H9 (cell line): Measurements from ENCODE around the gene KLF6. TPM values are rescaled to one million over a fixed set of nuclear protein-coding genes. Genes with fewer than 3 reads are reported as not detected.

Experiments
- DNase-seq: peaks from one replicate; pipeline ENCODE4 v3.0.0-alpha.2; 2017
- H2AFZ ChIP-seq: one replicate; pipeline ENCODE4 v1.6.1; 2013; ENCODE audit warnings: mild to moderate bottlenecking, low read length, control low read depth, moderate library complexity
- H2AK5ac ChIP-seq: 2 replicates; pipeline ENCODE4 v1.6.1; 2013; ENCODE audit warnings: low read length, control low read depth, mixed read lengths; ENCODE audit not compliant: insufficient read length
- H2BK120ac ChIP-seq: one replicate; pipeline ENCODE4 v1.6.1; 2013; ENCODE audit warnings: low read depth, mild to moderate bottlenecking, low read length, control low read depth, inconsistent platforms; ENCODE audit not compliant: poor library complexity, severe bottlenecking
- H2BK12ac ChIP-seq: 2 replicates; pipeline ENCODE4 v1.6.1; 2013; ENCODE audit warnings: low read length, control low read depth, mixed read lengths, low read depth; ENCODE audit not compliant: insufficient read length
- H2BK15ac ChIP-seq: 2 replicates; pipeline ENCODE4 v1.6.1; 2013; ENCODE audit warnings: low read depth, low read length, control low read depth
- H2BK20ac ChIP-seq: one replicate; pipeline ENCODE4 v1.6.1; 2013; ENCODE audit warnings: low read depth, mild to moderate bottlenecking, low read length, control low read depth, inconsistent platforms; ENCODE audit not compliant: poor library complexity, severe bottlenecking
- H2BK5ac ChIP-seq: 2 replicates; pipeline ENCODE4 v1.6.1; 2013; ENCODE audit warnings: low read length, control low read depth, mixed read lengths; ENCODE audit not compliant: insufficient read length
- H3K14ac ChIP-seq: 2 replicates; pipeline ENCODE4 v1.6.1; 2013; ENCODE audit warnings: low read length, control low read depth; ENCODE audit not compliant: insufficient read depth
- H3K18ac ChIP-seq: 2 replicates; pipeline ENCODE4 v1.6.1; 2013; ENCODE audit warnings: low read depth, mild to moderate bottlenecking, mixed read lengths, low read length, control low read depth; ENCODE audit not compliant: insufficient read length
- H3K23ac ChIP-seq: 2 replicates; pipeline ENCODE4 v1.6.1; 2013; ENCODE audit warnings: low read length, control low read depth, mixed read lengths, low read depth; ENCODE audit not compliant: insufficient read length
- H3K23me2 ChIP-seq: 2 replicates; pipeline ENCODE4 v1.6.1; 2013; ENCODE audit warnings: low read depth, mild to moderate bottlenecking, mixed read lengths, low read length, control low read depth; ENCODE audit not compliant: insufficient read length, poor library complexity, severe bottlenecking
- H3K27ac ChIP-seq: 2 replicates; pipeline ENCODE4 v1.5.1; 2013; ENCODE audit warnings: low read length, control low read depth, mixed read lengths, low read depth; ENCODE audit not compliant: insufficient read length
- H3K27me3 ChIP-seq: 2 replicates; pipeline ENCODE4 v1.6.1; 2013; ENCODE audit warnings: low read length, control low read depth, inconsistent platforms; ENCODE audit not compliant: insufficient read depth
- H3K4ac ChIP-seq: 2 replicates; pipeline ENCODE4 v1.6.1; 2013; ENCODE audit warnings: low read depth, mild to moderate bottlenecking, control low read depth, inconsistent platforms, low read length, moderate library complexity
- H3K4me1 ChIP-seq: 2 replicates; pipeline ENCODE4 v1.6.1; 2013; ENCODE audit warnings: low read length, control low read depth, inconsistent platforms; ENCODE audit not compliant: insufficient read depth
- H3K4me2 ChIP-seq: 2 replicates; pipeline ENCODE4 v1.6.1; 2013; ENCODE audit warnings: low read length, control low read depth, mixed read lengths; ENCODE audit not compliant: insufficient read length, insufficient read depth
- H3K56ac ChIP-seq: 2 replicates; pipeline ENCODE4 v1.6.1; 2013; ENCODE audit warnings: low read depth, mild to moderate bottlenecking, mixed read lengths, low read length, control low read depth; ENCODE audit not compliant: insufficient read length
- H3K79me1 ChIP-seq: 2 replicates; pipeline ENCODE4 v1.6.1; 2013; ENCODE audit warnings: low read depth, mild to moderate bottlenecking, moderate library complexity, low read length, control low read depth, inconsistent platforms; ENCODE audit not compliant: insufficient read depth, poor library complexity, severe bottlenecking
- H3K79me2 ChIP-seq: 2 replicates; pipeline ENCODE4 v1.6.1; 2013; ENCODE audit warnings: low read length, control low read depth, inconsistent platforms; ENCODE audit not compliant: insufficient read depth
- H3K9ac ChIP-seq: 2 replicates; pipeline ENCODE4 v1.6.1; 2013; ENCODE audit warnings: low read length, control low read depth, mixed read lengths; ENCODE audit not compliant: insufficient read length; ENCODE audit errors: extremely low read depth
- H3K9me3 ChIP-seq: one replicate; pipeline ENCODE4 v1.6.1; 2013; ENCODE audit warnings: low read depth, low read length, inconsistent platforms; ENCODE audit not compliant: control insufficient read depth
- H3T11ph ChIP-seq: one replicate; pipeline ENCODE4 v1.6.1; 2013; ENCODE audit warnings: mild to moderate bottlenecking, low read length, control low read depth, inconsistent platforms
- H4K20me1 ChIP-seq: one replicate; pipeline ENCODE4 v1.6.1; 2013; ENCODE audit not compliant: control insufficient read depth, insufficient read length, insufficient read depth
- H4K5ac ChIP-seq: 2 replicates; pipeline ENCODE4 v1.6.1; 2013; ENCODE audit warnings: low read depth, mild to moderate bottlenecking, mixed read lengths, low read length, control low read depth; ENCODE audit not compliant: insufficient read length
- H4K8ac ChIP-seq: replicated peaks from 2 replicates; pipeline ENCODE4 v1.6.1; 2013; ENCODE audit warnings: low read length, control low read depth, mixed read lengths, low read depth; ENCODE audit not compliant: insufficient read length
- H4K91ac ChIP-seq: 2 replicates; pipeline ENCODE4 v1.6.1; 2013; ENCODE audit warnings: low read depth, mild to moderate bottlenecking, moderate library complexity, mixed read lengths, low read length, control low read depth; ENCODE audit not compliant: insufficient read length
- H3K27ac Mint-ChIP-seq, 3 experiments: 2 replicates in 2 of 3; 3 replicates in 1 of 3; pipeline ENCODE4 v1.8.0; 2020 to 2021; ENCODE audit warnings: mixed read lengths in 3 of 3, mild to moderate bottlenecking in 1 of 3, moderate library complexity in 1 of 3
- H3K27me3 Mint-ChIP-seq: 2 replicates; pipeline ENCODE4 v1.8.0; 2021; ENCODE audit warnings: low read depth, mild to moderate bottlenecking, moderate library complexity, mixed read lengths
- H3K36me3 Mint-ChIP-seq, 3 experiments: 2 replicates in 2 of 3; 3 replicates in 1 of 3; pipeline ENCODE4 v1.8.0; 2020 to 2021; ENCODE audit warnings: low read depth in 3 of 3, mixed read lengths in 3 of 3; ENCODE audit not compliant: insufficient read depth in 1 of 3
- H3K4me1 Mint-ChIP-seq, 2 experiments: 2 replicates each; pipeline ENCODE4 v1.8.0; 2020; ENCODE audit warnings: mixed read lengths in 2 of 2
- H3K4me3 Mint-ChIP-seq, 2 experiments: 2 replicates in 1 of 2; 3 replicates in 1 of 2; pipeline ENCODE4 v1.8.0; 2020 to 2021; ENCODE audit warnings: mild to moderate bottlenecking in 2 of 2, mixed read lengths in 2 of 2, moderate library complexity in 1 of 2
- H3K9me3 Mint-ChIP-seq, 2 experiments: 2 replicates in 1 of 2; 3 replicates in 1 of 2; pipeline ENCODE4 v1.8.0; 2020; ENCODE audit warnings: mild to moderate bottlenecking in 2 of 2, mixed read lengths in 2 of 2, moderate library complexity in 1 of 2
- CTCF ChIP-seq: fragments of 200-600 bp; sonication (generic); conservative IDR thresholded peaks from 3 replicates; pipeline ENCODE4 v1.8.0; 2021; ENCODE audit warnings: antibody characterized with exemption, mild to moderate bottlenecking
- WGBS: extraction: QIAGEN DNeasy Blood & Tissue Kit; methylation state at CpG from one replicate; pipeline ENCODE4 v1.1.7; 2013; ENCODE audit warnings: missing lambda C conversion rate, low lambda C conversion rate, mixed read lengths; ENCODE audit not compliant: insufficient read length; ENCODE audit errors: extremely low coverage; 5-methylcytosine and 5-hydroxymethylcytosine counted together
- total RNA-seq: library from RNA; stranded (reverse); gene quantifications from 2 replicates; pipeline ENCODE4 v1.2.1, GENCODE V29; 2021

Gene KLF6
- total RNA-seq, 1 experiment from 2014 or later, result 19.3 TPM

- Mint-ChIP-seq H3K9me3 (peaks cover 0 to 5% of the 10 kb centered on the region in 2 experiments; a peak in 3 of 5 replicates), H3K27me3 (no peaks in the 10 kb centered on the region; the same call in none of the 2 replicates), H3K27ac (peak overlapping the region in 1 of 3 experiments; percentile 70; a peak in 2 of 7 replicates), H3K36me3 (peaks cover 53 to 68% (median 68%) of the 10 kb centered on the region in 3 experiments), H3K4me1 (peaks cover 36 to 42% of the 10 kb centered on the region in 2 experiments), H3K4me3 (peak overlapping the region; percentile 88 to 95; a peak in 4 of 5 replicates)
- Histone ChIP-seq H4K91ac (no peak overlapping the region), H2AFZ (no peak overlapping the region), H4K20me1 (peaks cover 3% of the 10 kb centered on the region), H3K9ac (no peak overlapping the region), H3K56ac (no peak overlapping the region), H4K8ac (no peak overlapping the region), H3K14ac (no peak overlapping the region), H2BK12ac (no peak overlapping the region), H2BK15ac (no peak overlapping the region), H3K4me1 (peaks cover 6% of the 10 kb centered on the region; the same call in 1 of the 2 replicates), H3K23ac (no peak overlapping the region), H2BK20ac (no peak overlapping the region), H4K5ac (no peak overlapping the region), H2BK120ac (no peak overlapping the region), H3K23me2 (peaks cover 22% of the 10 kb centered on the region), H3K4me2 (peak overlapping the region; percentile 96), H3K4ac (no peak overlapping the region), H3K9me3 (no peaks in the 10 kb centered on the region), H3K79me1 (peaks cover 7% of the 10 kb centered on the region), H3K27me3 (no peaks in the 10 kb centered on the region), H2BK5ac (no peak overlapping the region), H3K27ac (no peak overlapping the region), H3T11ph (no peak overlapping the region), H3K79me2 (peaks cover 29% of the 10 kb centered on the region; the same call in 1 of the 2 replicates), H2AK5ac (no peak overlapping the region), H3K18ac (no peak overlapping the region)
- peak; percentile 45 for DNase-seq
- no CpG with 5 or more reads among the region's 31 CpGs for WGBS
- TF ChIP-seq CTCF, result peak; percentile 48; the same call in 2 of the 3 replicates
These were observed 3.4 kb downstream of the KLF6 start for GRCh38 chr10:3781468-3782145.
